GM23248 (cell line): Measurements from ENCODE around the gene LINC00237. TPM values are rescaled to one million over a fixed set of nuclear protein-coding genes. Genes with fewer than 3 reads are reported as not detected.

Experiments used
- DNase-seq: peaks from one replicate; pipeline ENCODE4 v3.0.0-alpha.2; 2015
- H2AFZ ChIP-seq: fragments of 200-600 bp; sonication (generic); 2 replicates; pipeline ENCODE4 v1.6.1; 2016; ENCODE audit warnings: antibody characterized with exemption
- H3F3A ChIP-seq: fragments of 200-600 bp; sonication (generic); 2 replicates; pipeline ENCODE4 v1.6.1; 2016; ENCODE audit warnings: mild to moderate bottlenecking, antibody characterized with exemption, mixed run types; ENCODE audit not compliant: insufficient read depth
- H3K27ac ChIP-seq: fragments of 200-600 bp; sonication (generic); 2 replicates; pipeline ENCODE4 v1.5.1; 2016; ENCODE audit warnings: mild to moderate bottlenecking
- H3K27me3 ChIP-seq: fragments of 200-600 bp; sonication (generic); replicated peaks from 2 replicates; pipeline ENCODE4 v1.6.1; 2016; ENCODE audit warnings: mild to moderate bottlenecking; ENCODE audit not compliant: insufficient read depth
- H3K36me3 ChIP-seq: fragments of 200-600 bp; sonication (generic); 2 replicates; pipeline ENCODE4 v1.6.1; 2016; ENCODE audit warnings: low read depth, mild to moderate bottlenecking
- H3K4me1 ChIP-seq: fragments of 200-600 bp; sonication (generic); 2 replicates; pipeline ENCODE4 v1.6.1; 2016; ENCODE audit warnings: mild to moderate bottlenecking; ENCODE audit not compliant: insufficient read depth
- H3K4me2 ChIP-seq: fragments of 200-600 bp; sonication (generic); one replicate; pipeline ENCODE4 v1.6.1; 2016; ENCODE audit warnings: mild to moderate bottlenecking; ENCODE audit not compliant: unreplicated experiment
- H3K4me3 ChIP-seq: fragments of 200-600 bp; sonication (generic); 2 replicates; pipeline ENCODE4 v1.5.1; 2016; ENCODE audit warnings: mild to moderate bottlenecking
- H3K79me2 ChIP-seq: fragments of 200-600 bp; sonication (generic); 2 replicates; pipeline ENCODE4 v1.6.1; 2016; ENCODE audit warnings: mild to moderate bottlenecking; ENCODE audit not compliant: insufficient read depth
- H3K9ac ChIP-seq: fragments of 200-600 bp; sonication (generic); 2 replicates; pipeline ENCODE4 v1.6.1; 2016; ENCODE audit warnings: mild to moderate bottlenecking
- H3K9me2 ChIP-seq: fragments of 200-600 bp; sonication (generic); 2 replicates; pipeline ENCODE4 v1.6.1; 2016; ENCODE audit warnings: mixed run types, mild to moderate bottlenecking, moderate library complexity; ENCODE audit not compliant: insufficient read depth
- H3K9me3 ChIP-seq: fragments of 200-600 bp; sonication (generic); one replicate; pipeline ENCODE4 v1.6.1; 2017; ENCODE audit warnings: low read depth
- H4K20me1 ChIP-seq: fragments of 200-600 bp; sonication (generic); 2 replicates; pipeline ENCODE4 v1.6.0; 2016; ENCODE audit not compliant: insufficient read depth
- EZH2 ChIP-seq: fragments of 200-600 bp; sonication (generic); IDR thresholded peaks from 2 replicates; pipeline ENCODE4 v1.6.1; 2018; ENCODE audit warnings: antibody characterized with exemption, mild to moderate bottlenecking; ENCODE audit not compliant: insufficient read depth, poor library complexity, severe bottlenecking
- EZH2phosphoT487 ChIP-seq: fragments of 200-600 bp; sonication (generic); IDR thresholded peaks from 2 replicates; pipeline ENCODE4 v1.6.1; 2018; ENCODE audit warnings: antibody characterized with exemption, moderate library complexity, mild to moderate bottlenecking, low read depth; ENCODE audit not compliant: insufficient read depth
- WGBS, 2 experiments: methylation state at CpG; one replicate each; pipeline ENCODE4 v1.1.6; 2015 to 2017; ENCODE audit warnings: low lambda C conversion rate in 2 of 2, low coverage in 1 of 2; ENCODE audit errors: missing lambda C conversion rate in 2 of 2; 5-methylcytosine and 5-hydroxymethylcytosine counted together
- in situ Hi-C: fragments of 300-500 bp; cut with MboI; formaldehyde crosslinking; loops from 2 replicates; pipeline ENCODE4 v1.15.0; 2020
- polyA plus RNA-seq: library from polyadenylated mRNA; unstranded; fragments of >200 nt; fragmentation: Nextera tagmentation; extraction: Ambion mirVana; gene quantifications from 2 replicates; pipeline ENCODE4 v1.2.1, GENCODE V29; 2016
- total RNA-seq: library from RNA; depleted of rRNA; stranded (reverse); fragments of >200 nt; shearing (Covaris generic); gene quantifications from 2 replicates; pipeline ENCODE4 v1.2.3, GENCODE V29; 2014

LINC00237 gene
- total and polyA plus RNA-seq, 2 experiments from 2014 or later = not detected

DNA sequence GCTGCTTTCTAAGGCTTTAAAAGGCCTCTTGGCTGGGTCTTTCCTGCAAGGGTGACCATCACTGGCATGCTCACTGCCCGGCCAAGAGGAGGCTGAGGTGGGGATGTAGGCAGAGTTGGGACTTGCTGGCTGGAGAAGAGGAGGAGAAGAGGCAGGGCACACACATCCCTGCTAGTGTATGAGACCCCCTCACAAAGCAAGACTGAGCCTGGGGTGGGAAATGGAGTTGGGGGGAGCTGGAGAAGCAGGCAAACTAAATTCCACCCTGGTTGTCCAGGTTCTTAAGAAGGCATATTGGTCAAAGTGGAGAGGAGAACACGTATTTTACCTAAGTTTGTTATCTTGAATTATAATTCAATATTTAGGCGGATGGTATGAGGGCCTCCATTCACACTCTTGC lies 18.0 kb upstream of the LINC00237 start:
- Histone ChIP-seq H3K9me2 (no peaks in the 10 kb centered on the region), H3K9me3 (no peaks in the 10 kb centered on the region), H3K4me1 (peaks cover 8% of the 10 kb centered on the region), H3K27me3 (no peaks in the 10 kb centered on the region), H3K79me2 (peaks cover 27% of the 10 kb centered on the region), H3K4me2 (no peak overlapping the region), H3K4me3 (no peak overlapping the region), H3K27ac (no peak overlapping the region), H3K9ac (no peak overlapping the region), H3F3A (peaks cover 6% of the 10 kb centered on the region; the same call in 1 of the 2 replicates), H4K20me1 (no peaks in the 10 kb centered on the region), H2AFZ (no peak overlapping the region), H3K36me3 (no peaks in the 10 kb centered on the region)
- 73 to 81% methylated on average over 3 of the region's 3 CpGs for WGBS, 2 experiments
- in situ Hi-C loops = no loop called here
- no peak for DNase-seq
- no peak for TF ChIP-seq EZH2phosphoT487
- no peak for TF ChIP-seq EZH2

DNA sequence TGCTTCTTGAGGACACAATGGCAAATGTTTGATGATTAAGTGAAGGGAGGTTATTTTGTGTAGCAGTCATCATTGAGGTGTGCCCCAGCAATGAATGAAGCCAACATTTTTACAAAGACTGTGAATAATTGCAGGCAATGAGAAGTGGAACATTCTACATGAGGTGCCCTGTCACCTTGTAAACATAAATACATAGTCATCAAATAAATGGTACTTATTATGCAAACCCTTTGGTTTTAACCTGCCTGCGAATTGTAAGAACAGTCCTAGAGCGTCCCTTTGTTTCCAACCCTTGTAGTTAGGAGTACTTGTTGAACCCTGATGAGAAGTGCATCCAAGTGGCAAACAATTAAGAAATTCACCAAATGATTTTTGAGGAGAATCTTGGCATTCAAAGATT lies 12.6 kb upstream of the LINC00237 start:
- no peaks in the 10 kb centered on the region for H3K9me3 ChIP-seq
- H3K27ac ChIP-seq = no peak overlapping the region
- in situ Hi-C loops = no loop called here
- H3K4me2 ChIP-seq = no peak overlapping the region
- H3K9ac ChIP-seq = no peak overlapping the region
- no peaks in the 10 kb centered on the region for H3K79me2 ChIP-seq
- H3K4me3 ChIP-seq = no peak overlapping the region
- TF ChIP-seq EZH2phosphoT487 (no peak), EZH2 (no peak)
- no peaks in the 10 kb centered on the region for H3F3A ChIP-seq
- WGBS, 2 experiments = 49 to 58% methylated on average over 2 of the region's 2 CpGs
- H2AFZ ChIP-seq = no peak overlapping the region
- H4K20me1 ChIP-seq = no peaks in the 10 kb centered on the region
- H3K27me3 ChIP-seq = no peaks in the 10 kb centered on the region
- H3K36me3 ChIP-seq = no peaks in the 10 kb centered on the region
- H3K4me1 ChIP-seq = no peaks in the 10 kb centered on the region
- H3K9me2 ChIP-seq = no peaks in the 10 kb centered on the region
- no peak for DNase-seq

DNA sequence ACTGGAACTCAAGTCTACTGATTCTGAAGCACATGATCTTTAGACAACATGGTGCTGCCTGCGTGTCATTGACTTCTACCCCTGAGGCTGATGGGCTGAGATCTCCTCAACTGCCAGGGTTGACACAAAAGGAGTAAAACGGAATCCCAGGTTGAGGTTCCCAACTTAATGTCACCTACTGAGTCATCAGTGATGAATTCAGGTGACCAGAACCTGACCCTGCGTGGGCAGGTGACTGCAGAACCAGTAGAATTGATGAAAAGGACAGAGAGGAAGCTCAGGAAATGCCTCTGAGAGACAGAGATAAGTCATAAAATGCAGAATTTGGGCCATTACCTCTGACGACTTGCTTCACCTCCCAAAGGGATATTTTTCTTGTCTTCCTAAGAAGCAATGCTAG lies 12.0 kb upstream of the LINC00237 start:
- H3K27me3 ChIP-seq = no peaks in the 10 kb centered on the region; the same call in 1 of the 2 replicates
- H4K20me1 ChIP-seq = no peaks in the 10 kb centered on the region
- no peak overlapping the region for H3K27ac ChIP-seq
- no peak overlapping the region for H3K9ac ChIP-seq
- no peaks in the 10 kb centered on the region for H3K9me2 ChIP-seq
- no peaks in the 10 kb centered on the region for H3K9me3 ChIP-seq
- no peak overlapping the region for H3K4me3 ChIP-seq
- H2AFZ ChIP-seq = no peak overlapping the region
- H3K79me2 ChIP-seq = no peaks in the 10 kb centered on the region
- no peak for DNase-seq
- in situ Hi-C loops = no loop called here
- H3F3A ChIP-seq = no peaks in the 10 kb centered on the region
- H3K4me2 ChIP-seq = no peak overlapping the region
- TF ChIP-seq EZH2phosphoT487 (no peak), EZH2 (no peak)
- 24 to 31% methylated on average over 4 of the region's 4 CpGs for WGBS, 2 experiments
- no peaks in the 10 kb centered on the region for H3K36me3 ChIP-seq
- H3K4me1 ChIP-seq = no peaks in the 10 kb centered on the region

DNA sequence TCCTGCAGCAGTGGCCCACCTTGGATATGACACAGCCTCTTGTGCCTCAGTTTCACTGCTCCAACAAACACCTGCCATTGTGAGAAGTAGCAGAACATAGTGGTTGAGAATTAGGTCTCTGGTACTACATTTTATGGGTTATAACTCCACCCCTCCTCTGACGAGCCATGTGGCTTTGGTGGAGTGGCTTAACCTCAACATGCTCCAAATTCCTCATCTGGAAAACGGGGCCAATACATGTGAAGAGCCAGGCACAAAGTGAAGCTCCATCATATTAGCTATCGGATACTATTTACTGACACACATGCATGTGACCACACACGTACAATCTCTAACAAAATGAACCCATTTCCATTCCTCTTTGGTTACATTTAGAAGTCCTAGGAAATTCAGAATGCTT lies 11.4 kb upstream of the LINC00237 start:
- no peak overlapping the region for H2AFZ ChIP-seq
- no peak overlapping the region for H3K4me2 ChIP-seq
- H3K79me2 ChIP-seq = no peaks in the 10 kb centered on the region
- no peaks in the 10 kb centered on the region for H3K36me3 ChIP-seq
- no peaks in the 10 kb centered on the region for H3K9me2 ChIP-seq
- no peaks in the 10 kb centered on the region for H3F3A ChIP-seq
- H3K4me3 ChIP-seq = no peak overlapping the region
- DNase-seq = no peak
- H3K4me1 ChIP-seq = no peaks in the 10 kb centered on the region
- TF ChIP-seq EZH2 (no peak), EZH2phosphoT487 (no peak)
- H4K20me1 ChIP-seq = no peaks in the 10 kb centered on the region
- in situ Hi-C loops = no loop called here
- no peak overlapping the region for H3K9ac ChIP-seq
- no peak overlapping the region for H3K27ac ChIP-seq
- no peaks in the 10 kb centered on the region; the same call in 1 of the 2 replicates for H3K27me3 ChIP-seq
- 40 to 41% methylated on average over 4 of the region's 4 CpGs for WGBS, 2 experiments
- H3K9me3 ChIP-seq = no peaks in the 10 kb centered on the region

DNA sequence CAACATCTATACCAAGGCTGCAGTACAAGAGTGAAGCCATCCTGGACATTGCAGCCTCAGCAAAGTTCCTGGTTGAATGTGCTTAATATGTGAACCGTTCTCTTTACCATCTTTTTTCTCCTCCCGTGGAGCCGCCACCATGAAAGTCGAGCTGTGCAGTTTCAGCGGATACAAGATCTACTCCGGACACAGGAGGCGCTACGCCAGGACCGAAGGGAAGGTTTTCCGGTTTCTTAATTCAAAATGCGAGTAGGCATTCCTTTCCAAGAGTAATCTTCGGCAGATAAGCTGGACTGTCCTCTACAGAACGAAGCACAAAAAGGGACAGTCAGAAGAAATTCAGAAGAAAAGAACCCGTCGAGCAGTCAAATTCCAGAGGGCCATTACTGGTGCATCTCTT lies 8.4 kb upstream of the LINC00237 start:
- no peak overlapping the region for H3K4me3 ChIP-seq
- no peaks in the 10 kb centered on the region for H3K79me2 ChIP-seq
- no peaks in the 10 kb centered on the region for H4K20me1 ChIP-seq
- no peaks in the 10 kb centered on the region for H3F3A ChIP-seq
- no peak overlapping the region for H2AFZ ChIP-seq
- no peaks in the 10 kb centered on the region for H3K36me3 ChIP-seq
- H3K4me2 ChIP-seq = no peak overlapping the region
- H3K27ac ChIP-seq = no peak overlapping the region
- DNase-seq = no peak
- 70 to 78% methylated on average over 15 of the region's 15 CpGs for WGBS, 2 experiments
- H3K9ac ChIP-seq = no peak overlapping the region
- no peaks in the 10 kb centered on the region; the same call in none of the 2 replicates for H3K27me3 ChIP-seq
- in situ Hi-C loops = no loop called here
- H3K4me1 ChIP-seq = no peaks in the 10 kb centered on the region
- no peaks in the 10 kb centered on the region for H3K9me2 ChIP-seq
- no peak for TF ChIP-seq EZH2
- no peak for TF ChIP-seq EZH2phosphoT487
- H3K9me3 ChIP-seq = no peaks in the 10 kb centered on the region
